GM12878 (cell line): ENCODE data around the gene H1-8. TPM values are rescaled to one million over a fixed set of nuclear protein-coding genes. Genes with fewer than 3 reads are reported as not detected.

ENCODE experiments used
- ATAC-seq: fragments of 200-7000 bp; cut with Tn5 transposase; 3 replicates; pipeline ENCODE4 v1.9.1; 2020; ENCODE audit warnings: mild to moderate bottlenecking, moderate library complexity
- BruUV-seq: library from RNA; stranded (reverse); fragments of 400-500 nt; replicated peaks from 2 replicates; lab custom pipeline; 2021; lab: Mats Ljungman, UMichigan
- CTCF ChIA-PET: fragments of 300-600 bp; sonication (Branson Sonifier 250); formaldehyde crosslinking; extraction: SDS; loops from one replicate; lab custom pipeline; 2021; ENCODE audit warnings: inconsistent platforms; lab: Yijun Ruan, JAX
- POLR2A ChIA-PET: fragments of 350-600 bp; formaldehyde crosslinking; extraction: SDS; loops from one replicate; lab custom pipeline; 2021; ENCODE audit warnings: inconsistent platforms; lab: Charles Lee
- RAD21 ChIA-PET: fragments of 300-600 bp; sonication (Branson Sonifier 250); formaldehyde crosslinking; loops from one replicate; lab custom pipeline; 2023; ENCODE audit warnings: antibody characterized with exemption; ENCODE audit not compliant: unreplicated experiment; lab: Charles Lee
- SMC1A ChIA-PET: fragments of 300-600 bp; sonication (Branson Sonifier 250); formaldehyde crosslinking; loops from one replicate; lab custom pipeline; 2023; ENCODE audit not compliant: unreplicated experiment, uncharacterized antibody; lab: Charles Lee
- DNase-seq: peaks from one replicate; pipeline ENCODE4 v3.0.0-alpha.2; 2011; ENCODE audit warnings: low read depth, low spot score
- FAIRE-seq: peaks from 3 replicates; lab custom pipeline; 2011; peaks lifted over from hg19 to GRCh38; lab: Jason Lieb, UNC
- H2AFZ ChIP-seq: 2 replicates; pipeline ENCODE4 v1.6.0; 2011; ENCODE audit warnings: low read depth, low read length, control low read depth; ENCODE audit not compliant: control insufficient read depth
- H3K27ac ChIP-seq: 2 replicates; pipeline ENCODE4 v1.5.1; 2011; ENCODE audit warnings: control low read depth; ENCODE audit not compliant: control insufficient read depth, insufficient read depth
- H3K27me3 ChIP-seq, 2 experiments: replicated peaks in 1 of 2; 2 replicates each; pipeline versions ENCODE4 v1.6.0 to v1.6.1; 2011; ENCODE audit warnings: low read length in 1 of 2; ENCODE audit not compliant: control insufficient read depth in 2 of 2, insufficient read depth in 2 of 2
- H3K36me3 ChIP-seq, 2 experiments: 2 replicates each; pipeline ENCODE4 v1.5.1; 2011; ENCODE audit warnings: low read length in 1 of 2; ENCODE audit not compliant: control insufficient read depth in 2 of 2, insufficient read depth in 2 of 2
- H3K4me1 ChIP-seq: 2 replicates; pipeline ENCODE4 v1.6.1; 2011; ENCODE audit warnings: mild to moderate bottlenecking, low read length, moderate library complexity, mixed read lengths; ENCODE audit not compliant: control insufficient read depth, insufficient read depth
- H3K4me2 ChIP-seq: 2 replicates; pipeline ENCODE4 v1.6.0; 2011; ENCODE audit warnings: control low read depth; ENCODE audit not compliant: control insufficient read depth, insufficient read depth
- H3K4me3 ChIP-seq: fragments of 200-600 bp; sonication (generic); 2 replicates; pipeline ENCODE4 v1.5.1; 2016
- H3K79me2 ChIP-seq: 2 replicates; pipeline ENCODE4 v1.6.0; 2011; ENCODE audit warnings: low read length; ENCODE audit not compliant: control insufficient read depth, insufficient read depth
- H3K9ac ChIP-seq: 2 replicates; pipeline ENCODE4 v1.8.0; 2011; ENCODE audit warnings: low read length, control low read depth, mixed read lengths; ENCODE audit not compliant: control insufficient read depth, insufficient read depth
- H3K9me3 ChIP-seq: replicated peaks from 3 replicates; pipeline ENCODE4 v1.5.1; 2011; ENCODE audit warnings: mild to moderate bottlenecking, low read length; ENCODE audit not compliant: control insufficient read depth, insufficient read depth
- H4K20me1 ChIP-seq: 2 replicates; pipeline ENCODE4 v1.6.0; 2011; ENCODE audit not compliant: control insufficient read depth, insufficient read depth
- BHLHE40 ChIP-seq, 2 experiments: fragments of 450-650 bp in 1 of 2; IDR thresholded peaks; 2 replicates each; pipeline ENCODE4 v1.6.1; 2011 to 2017; ENCODE audit warnings: low read depth in 2 of 2, borderline replicate concordance in 1 of 2, improper control_type of control experiment in 1 of 2, low read length in 1 of 2, mild to moderate bottlenecking in 1 of 2
- BRCA1 ChIP-seq: IDR thresholded peaks from 2 replicates; pipeline ENCODE4 v1.6.1; 2011; ENCODE audit warnings: low read depth, low read length, improper control_type of control experiment
- CBFB ChIP-seq: IDR thresholded peaks from 2 replicates; pipeline ENCODE4 v1.6.1; 2016; ENCODE audit warnings: antibody characterized with exemption, low read depth
- CREB1 ChIP-seq: IDR thresholded peaks from 2 replicates; pipeline ENCODE4 v1.6.1; 2012; ENCODE audit warnings: low read depth, mild to moderate bottlenecking, inconsistent platforms
- FOXK2 ChIP-seq: fragments of 450-650 bp; IDR thresholded peaks from 2 replicates; pipeline ENCODE4 v1.6.1; 2017; ENCODE audit warnings: mild to moderate bottlenecking, moderate library complexity
- MEF2B ChIP-seq: fragments of 450-650 bp; IDR thresholded peaks from 2 replicates; pipeline ENCODE4 v1.6.1; 2018; ENCODE audit warnings: mild to moderate bottlenecking, moderate library complexity; ENCODE audit not compliant: partially characterized antibody, poor library complexity, severe bottlenecking
- NFIC ChIP-seq: IDR thresholded peaks from 2 replicates; pipeline ENCODE4 v1.6.1; 2012; ENCODE audit warnings: low read depth, mild to moderate bottlenecking, inconsistent platforms, low read length, moderate library complexity
- NR2C1 ChIP-seq: fragments of 450-650 bp; IDR thresholded peaks from 2 replicates; pipeline ENCODE4 v1.6.1; 2017; ENCODE audit warnings: antibody characterized with exemption, mild to moderate bottlenecking, moderate library complexity
- PML ChIP-seq: IDR thresholded peaks from 2 replicates; pipeline ENCODE4 v1.6.1; 2012; ENCODE audit warnings: low read length, inconsistent platforms
- POU2F2 ChIP-seq: IDR thresholded peaks from 3 replicates; pipeline ENCODE4 v1.6.1; 2011; ENCODE audit warnings: low read depth, mild to moderate bottlenecking, low read length, borderline replicate concordance
- RBBP5 ChIP-seq: fragments of 200-600 bp; sonication (generic); conservative IDR thresholded peaks from 2 replicates; pipeline ENCODE4 v1.6.1; 2016
- STAT1 ChIP-seq: fragments of 450-650 bp; conservative IDR thresholded peaks from 2 replicates; pipeline ENCODE4 v1.6.1; 2014; ENCODE audit warnings: antibody characterized with exemption, mild to moderate bottlenecking
- TARDBP ChIP-seq: IDR thresholded peaks from 2 replicates; pipeline ENCODE4 v1.6.1; 2016; ENCODE audit warnings: borderline replicate concordance
- USF1 ChIP-seq: IDR thresholded peaks from 2 replicates; pipeline ENCODE4 v1.6.1; 2011; ENCODE audit warnings: borderline replicate concordance, low read depth, mild to moderate bottlenecking, moderate library complexity, mixed read lengths, low read length; ENCODE audit not compliant: insufficient read depth; ENCODE audit errors: extremely low read length
- YBX1 ChIP-seq: fragments of 450-650 bp; IDR thresholded peaks from 2 replicates; pipeline ENCODE4 v1.6.1; 2016; ENCODE audit warnings: antibody characterized with exemption
- ZNF622 ChIP-seq: fragments of 450-650 bp; IDR thresholded peaks from 2 replicates; pipeline ENCODE4 v1.6.1; 2017; ENCODE audit warnings: mild to moderate bottlenecking, inconsistent platforms
- WGBS: methylation state at CpG from one replicate; pipeline ENCODE4 v1.1.6; 2016; ENCODE audit warnings: low lambda C conversion rate; ENCODE audit not compliant: insufficient replicate concordance, insufficient coverage; ENCODE audit errors: missing lambda C conversion rate; 5-methylcytosine and 5-hydroxymethylcytosine counted together
- in situ Hi-C: fragments of 300-500 bp; cut with MboI; formaldehyde crosslinking; loops from 9 replicates; pipeline ENCODE4 v1.14.3; 2018; ENCODE audit warnings: mixed read lengths
- intact Hi-C: fragments of 100-400 bp; cut with micrococcal nuclease; formaldehyde crosslinking; loops from one replicate; pipeline ENCODE4 v1.14.2; 2022; ENCODE audit not compliant: unreplicated experiment
- polyA plus RNA-seq, 11 experiments: library from polyadenylated mRNA; depleted of rRNA in 4 of 11; unstranded in 6 of 11; stranded (reverse) in 5 of 11; fragments of >200 nt; fragmentation: Nextera tagmentation in 4 of 11; fragmentation: Illumina TruSeq in 1 of 11; extraction: Ambion mirVana in 4 of 11; extraction: Trizol in 1 of 11; gene quantifications; 1 replicate in 1 of 11; 2 replicates in 10 of 11; pipeline versions ENCODE4 v1.2.1 to v1.2.3, GENCODE V29; 2011 to 2016; ENCODE audit warnings: inconsistent platforms in 2 of 11, missing spikeins in 2 of 11, low read depth in 1 of 11
- total RNA-seq, 4 experiments: library from RNA; depleted of rRNA in 3 of 4; stranded (reverse); fragments of >200 nt in 3 of 4; fragmentation: Illumina TruSeq in 1 of 4; extraction: Trizol in 1 of 4; gene quantifications; 2 replicates each; pipeline versions ENCODE4 v1.2.1 to v1.2.3, GENCODE V29; 2013 to 2021
- TF ChIP-seq, protein P1 (sequence below): fragments of 450-650 bp; IDR thresholded peaks from 2 replicates; pipeline ENCODE4 v1.6.1; 2018; ENCODE audit warnings: borderline replicate concordance, mild to moderate bottlenecking; ENCODE audit not compliant: partially characterized antibody

The H1-8 gene
- total and polyA plus RNA-seq, 10 of the 15 experiments (the other 5 are each of a cell fraction or from before 2014, with no cell fraction given) = not detected

DNA sequence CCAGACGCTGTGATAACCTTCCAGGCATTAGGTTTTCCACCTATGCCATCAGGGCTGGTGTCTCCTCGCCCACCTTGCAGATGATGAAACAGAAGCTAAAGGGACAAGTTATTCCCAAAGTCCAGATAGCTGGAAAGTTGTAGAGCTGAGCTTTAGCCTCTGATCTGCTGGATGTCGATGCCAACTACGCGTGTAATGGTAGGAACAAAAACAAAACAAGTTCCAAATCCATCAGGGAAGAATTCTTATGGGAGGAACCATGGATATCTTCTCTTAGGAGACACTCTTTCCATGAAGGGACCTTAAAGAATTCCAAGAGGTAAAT, 42.7 kb upstream of the H1-8 start:
- ATAC-seq (no peak), DNase-seq (no peak), FAIRE-seq (no peak)
- Histone ChIP-seq H4K20me1 (no peaks in the 10 kb centered on the region), H2AFZ (no peak overlapping the region), H3K4me3 (no peak overlapping the region), H3K4me1 (no peaks in the 10 kb centered on the region), H3K27me3 (no peaks in the 10 kb centered on the region), H3K79me2 (no peaks in the 10 kb centered on the region), H3K4me2 (no peak overlapping the region), H3K36me3 (no peaks in the 10 kb centered on the region; a peak in 1 of 4 replicates), H3K9me3 (no peaks in the 10 kb centered on the region), H3K27ac (no peak overlapping the region), H3K9ac (no peak overlapping the region)
- BruUV-seq = no TSS peak
- 67% methylated on average over 5 of the region's 5 CpGs for WGBS
- in situ Hi-C loops (no loop called here), intact Hi-C loops (no loop called here)
- ChIA-PET POLR2A (no interaction called here), SMC1A (interaction anchor here (1.0 kb wide), 1 partner anchor 24 kb away, joined by 4 read pairs; no protein-coding TSS in a partner anchor), CTCF (interaction anchor here (1.1 kb wide), 1 partner anchor 19 kb away, joined by 3 read pairs; no protein-coding TSS in a partner anchor), RAD21 (interaction anchor here (1.3 kb wide), 1 partner anchor 10 kb away, joined by 3 read pairs; no protein-coding TSS in a partner anchor)
- TF ChIP-seq NR2C1 (no peak), ZNF622 (no peak), RBBP5 (no peak)

DNA sequence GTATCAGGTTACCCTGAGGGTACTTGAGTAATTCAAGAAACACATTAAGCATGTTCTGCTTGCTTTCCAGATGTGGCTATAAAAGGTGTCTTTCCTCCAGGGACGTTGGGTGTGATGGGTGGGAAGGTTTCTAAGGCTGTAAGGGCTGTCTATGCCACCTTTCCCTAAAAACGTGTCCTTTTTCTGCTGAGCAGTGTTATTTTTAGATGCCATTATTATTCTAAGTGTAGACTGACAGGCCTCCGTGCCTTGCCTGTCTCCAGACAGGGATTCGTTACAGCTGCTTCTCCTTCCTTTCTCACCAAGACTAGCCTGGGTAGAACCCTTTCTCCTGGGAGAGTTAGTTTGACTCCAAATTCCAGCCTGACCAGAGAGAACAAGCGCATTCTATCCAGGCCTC, 41.3 kb upstream of the H1-8 start:
- Histone ChIP-seq H4K20me1 (no peaks in the 10 kb centered on the region), H3K4me2 (no peak overlapping the region), H2AFZ (no peak overlapping the region), H3K27me3 (no peaks in the 10 kb centered on the region), H3K9ac (no peak overlapping the region), H3K79me2 (no peaks in the 10 kb centered on the region), H3K27ac (no peak overlapping the region), H3K4me3 (no peak overlapping the region), H3K4me1 (no peaks in the 10 kb centered on the region), H3K36me3 (no peaks in the 10 kb centered on the region; a peak in 1 of 4 replicates), H3K9me3 (no peaks in the 10 kb centered on the region)
- BruUV-seq = no TSS peak
- POLR2A ChIA-PET = no interaction called here
- no peak for ATAC-seq
- CTCF ChIA-PET = interaction anchor here (1.2 to 1.6 kb wide), 2 partner anchors 15 to 531 kb away, joined by 3 to 4 read pairs; no protein-coding TSS in a partner anchor
- SMC1A ChIA-PET = no interaction called here
- FAIRE-seq = no peak
- RAD21 ChIA-PET = no interaction called here
- intact Hi-C loops (no loop called here), in situ Hi-C loops (no loop called here)
- WGBS = 56% methylated on average over 5 of the region's 5 CpGs
- no peak for DNase-seq
- TF ChIP-seq STAT1 (no peak), BRCA1 (no peak), POU2F2 (no peak), CREB1 (no peak), YBX1 (no peak), TARDBP (no peak), CBFB (no peak), PML (no peak), NFIC (no peak), MEF2B (no peak), BHLHE40 (IDR thresholded peaks at IDR 0.05; ENCODE audit: borderline replicate concordance in 1 of 2, low read depth in 2 of 2, low read length in 1 of 2) (no peak), FOXK2 (no peak), USF1 (no peak)
- TF ChIP-seq, protein P1, sequence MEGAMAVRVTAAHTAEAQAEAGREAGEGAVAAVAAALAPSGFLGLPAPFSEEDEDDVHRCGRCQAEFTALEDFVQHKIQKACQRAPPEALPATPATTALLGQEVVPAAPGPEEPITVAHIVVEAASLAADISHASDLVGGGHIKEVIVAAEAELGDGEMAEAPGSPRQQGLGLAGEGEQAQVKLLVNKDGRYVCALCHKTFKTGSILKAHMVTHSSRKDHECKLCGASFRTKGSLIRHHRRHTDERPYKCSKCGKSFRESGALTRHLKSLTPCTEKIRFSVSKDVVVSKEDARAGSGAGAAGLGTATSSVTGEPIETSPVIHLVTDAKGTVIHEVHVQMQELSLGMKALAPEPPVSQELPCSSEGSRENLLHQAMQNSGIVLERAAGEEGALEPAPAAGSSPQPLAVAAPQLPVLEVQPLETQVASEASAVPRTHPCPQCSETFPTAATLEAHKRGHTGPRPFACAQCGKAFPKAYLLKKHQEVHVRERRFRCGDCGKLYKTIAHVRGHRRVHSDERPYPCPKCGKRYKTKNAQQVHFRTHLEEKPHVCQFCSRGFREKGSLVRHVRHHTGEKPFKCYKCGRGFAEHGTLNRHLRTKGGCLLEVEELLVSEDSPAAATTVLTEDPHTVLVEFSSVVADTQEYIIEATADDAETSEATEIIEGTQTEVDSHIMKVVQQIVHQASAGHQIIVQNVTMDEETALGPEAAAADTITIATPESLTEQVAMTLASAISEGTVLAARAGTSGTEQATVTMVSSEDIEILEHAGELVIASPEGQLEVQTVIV = no peak
